ENCODE data around the gene COL8A2.
A peak's percentile ranks its signal among the peaks of the same experiment; 100 is the strongest.

The COL8A2 gene

GRCh38 chr1:36096500-36097432 is 28.3 kb downstream of the COL8A2 start:
- DNase-seq (ENCODE audit: low read depth): peak; percentile 60
- TF ChIP-seq, protein P1, sequence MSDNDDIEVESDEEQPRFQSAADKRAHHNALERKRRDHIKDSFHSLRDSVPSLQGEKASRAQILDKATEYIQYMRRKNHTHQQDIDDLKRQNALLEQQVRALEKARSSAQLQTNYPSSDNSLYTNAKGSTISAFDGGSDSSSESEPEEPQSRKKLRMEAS (IDR thresholded peaks at IDR 0.05; ENCODE audit: low read depth, low read length): no peak
- TF ChIP-seq, protein P2, sequence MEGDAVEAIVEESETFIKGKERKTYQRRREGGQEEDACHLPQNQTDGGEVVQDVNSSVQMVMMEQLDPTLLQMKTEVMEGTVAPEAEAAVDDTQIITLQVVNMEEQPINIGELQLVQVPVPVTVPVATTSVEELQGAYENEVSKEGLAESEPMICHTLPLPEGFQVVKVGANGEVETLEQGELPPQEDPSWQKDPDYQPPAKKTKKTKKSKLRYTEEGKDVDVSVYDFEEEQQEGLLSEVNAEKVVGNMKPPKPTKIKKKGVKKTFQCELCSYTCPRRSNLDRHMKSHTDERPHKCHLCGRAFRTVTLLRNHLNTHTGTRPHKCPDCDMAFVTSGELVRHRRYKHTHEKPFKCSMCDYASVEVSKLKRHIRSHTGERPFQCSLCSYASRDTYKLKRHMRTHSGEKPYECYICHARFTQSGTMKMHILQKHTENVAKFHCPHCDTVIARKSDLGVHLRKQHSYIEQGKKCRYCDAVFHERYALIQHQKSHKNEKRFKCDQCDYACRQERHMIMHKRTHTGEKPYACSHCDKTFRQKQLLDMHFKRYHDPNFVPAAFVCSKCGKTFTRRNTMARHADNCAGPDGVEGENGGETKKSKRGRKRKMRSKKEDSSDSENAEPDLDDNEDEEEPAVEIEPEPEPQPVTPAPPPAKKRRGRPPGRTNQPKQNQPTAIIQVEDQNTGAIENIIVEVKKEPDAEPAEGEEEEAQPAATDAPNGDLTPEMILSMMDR (IDR thresholded peaks at IDR 0.05; ENCODE audit: low read depth, low read length): peak; percentile 2
- no peak overlapping the region for H3K4me3 ChIP-seq (ENCODE audit: low read depth, low read length)

- TF ChIP-seq, protein P2 (IDR thresholded peaks at IDR 0.05; ENCODE audit: low read depth, low read length): no peak
- no peak for TF ChIP-seq POLR2A (IDR thresholded peaks at IDR 0.05; ENCODE audit: extremely low read depth, insufficient read length)
- TF ChIP-seq, protein P1 (IDR thresholded peaks at IDR 0.05; ENCODE audit: low read depth, low read length): no peak
- no peak for TF ChIP-seq MYC (IDR thresholded peaks at IDR 0.05; ENCODE audit: low read depth, low read length)
- DNase-seq (ENCODE audit: low read depth): peak; percentile 51
- H3K4me3 ChIP-seq (ENCODE audit: low read depth, low read length): no peak overlapping the region
Observed at GRCh38 chr1:36095760-36096405, 29.1 kb downstream of the COL8A2 start.

GRCh38 chr1:36094621-36095061 is 30.4 kb downstream of the COL8A2 start:
- TF ChIP-seq, protein P1 (IDR thresholded peaks at IDR 0.05; ENCODE audit: low read depth, low read length): no peak
- TF ChIP-seq POLR2A (IDR thresholded peaks at IDR 0.05; ENCODE audit: extremely low read depth, insufficient read length): no peak
- no peak for TF ChIP-seq MYC (IDR thresholded peaks at IDR 0.05; ENCODE audit: low read depth, low read length)
- TF ChIP-seq, protein P2 (IDR thresholded peaks at IDR 0.05; ENCODE audit: low read depth, low read length): no peak
- no peak overlapping the region for H3K4me3 ChIP-seq (ENCODE audit: low read depth, low read length)
- DNase-seq (ENCODE audit: low read depth): no peak

DNA sequence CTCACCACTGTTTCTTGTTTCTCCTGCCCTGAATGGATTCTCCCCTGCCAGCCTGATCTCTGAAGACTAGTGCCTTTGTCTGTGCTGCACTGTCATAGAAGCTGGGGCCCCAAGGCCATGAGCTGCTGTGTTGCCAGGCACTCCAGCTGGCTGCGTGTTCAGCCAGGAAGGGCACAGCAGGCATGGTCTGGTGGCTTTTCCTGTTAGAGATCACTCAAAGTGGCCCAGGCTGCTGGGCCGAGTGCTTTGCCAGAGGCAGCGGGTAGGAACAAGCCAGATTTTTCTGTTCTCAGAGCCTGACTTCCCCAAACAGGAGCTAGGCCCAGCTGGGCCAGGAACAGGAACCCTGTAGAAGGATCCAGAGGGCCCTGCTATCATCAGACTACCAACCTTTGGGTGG is 31.1 kb downstream of the COL8A2 start:
- TF ChIP-seq, protein P1 (IDR thresholded peaks at IDR 0.05; ENCODE audit: low read depth, low read length): no peak
- TF ChIP-seq MYC (IDR thresholded peaks at IDR 0.05; ENCODE audit: low read depth, low read length): no peak
- TF ChIP-seq POLR2A (IDR thresholded peaks at IDR 0.05; ENCODE audit: extremely low read depth, insufficient read length): no peak
- TF ChIP-seq, protein P2 (IDR thresholded peaks at IDR 0.05; ENCODE audit: low read depth, low read length): no peak
- H3K4me3 ChIP-seq (ENCODE audit: low read depth, low read length): no peak overlapping the region
- no peak for DNase-seq (ENCODE audit: low read depth)

DNA sequence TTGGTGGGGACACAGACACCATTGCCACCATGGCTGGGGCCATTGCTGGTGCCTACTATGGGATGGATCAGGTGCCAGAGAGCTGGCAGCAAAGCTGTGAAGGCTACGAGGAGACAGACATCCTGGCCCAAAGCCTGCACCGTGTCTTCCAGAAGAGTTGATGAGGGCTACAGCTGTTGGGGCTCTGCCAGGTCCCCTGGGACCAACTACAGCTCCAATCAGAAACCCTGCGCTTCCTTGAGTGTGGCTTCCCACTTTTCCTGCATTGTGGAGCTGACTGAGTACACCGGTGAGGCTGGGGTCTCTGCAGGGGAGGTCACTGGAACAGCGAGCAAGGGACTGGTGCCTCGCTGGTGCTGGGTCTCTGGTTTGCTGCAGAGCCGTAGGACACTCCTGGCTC is 31.8 kb downstream of the COL8A2 start:
- DNase-seq (ENCODE audit: low read depth): no peak
- H3K4me3 ChIP-seq (ENCODE audit: low read depth, low read length): no peak overlapping the region
- no peak for TF ChIP-seq MYC (IDR thresholded peaks at IDR 0.05; ENCODE audit: low read depth, low read length)
- TF ChIP-seq, protein P1 (IDR thresholded peaks at IDR 0.05; ENCODE audit: low read depth, low read length): no peak
- TF ChIP-seq, protein P2 (IDR thresholded peaks at IDR 0.05; ENCODE audit: low read depth, low read length): no peak
- TF ChIP-seq POLR2A (IDR thresholded peaks at IDR 0.05; ENCODE audit: extremely low read depth, insufficient read length): no peak
